Measurements from ENCODE around the gene GLYR1. TPM values are rescaled to one million over a fixed set of nuclear protein-coding genes. Genes with fewer than 3 reads are reported as not detected.

Gene GLYR1
- total RNA-seq, 1 donor from 2014 or later = 133 TPM

- no peak overlapping the region for H3K4me3 Mint-ChIP-seq
These were observed 69.1 kb downstream of the GLYR1 start for GRCh38 chr16:4778050-4778392.

GRCh38 chr16:4777339-4778049 lies 69.6 kb downstream of the GLYR1 start:
- Mint-ChIP-seq H3K27ac (ENCODE audit: unreplicated experiment) (no peak overlapping the region), H3K27me3 (ENCODE audit: low read depth) (no peaks in the 10 kb centered on the region), H3K9me3 (no peaks in the 10 kb centered on the region), H3K4me1 (no peaks in the 10 kb centered on the region), H3K4me3 (no peak overlapping the region), H3K36me3 (ENCODE audit: low read depth) (no peaks in the 10 kb centered on the region)
- no peak for TF ChIP-seq CTCF (conservative IDR thresholded peaks at IDR 0.05)
- no peak for DNase-seq (ENCODE audit: low read depth, low spot score)

More at GRCh38 chr16:4778050-4778392, 69.1 kb downstream of the GLYR1 start:
- no peaks in the 10 kb centered on the region for H3K9me3 Mint-ChIP-seq
- no peaks in the 10 kb centered on the region for H3K27me3 Mint-ChIP-seq (ENCODE audit: low read depth)
- no peaks in the 10 kb centered on the region for H3K36me3 Mint-ChIP-seq (ENCODE audit: low read depth)
- no peak for DNase-seq (ENCODE audit: low read depth, low spot score)
- TF ChIP-seq CTCF (conservative IDR thresholded peaks at IDR 0.05) = no peak
- no peak overlapping the region for H3K27ac Mint-ChIP-seq (ENCODE audit: unreplicated experiment)
- H3K4me1 Mint-ChIP-seq = no peaks in the 10 kb centered on the region

GRCh38 chr16:4776141-4776705 lies 70.9 kb downstream of the GLYR1 start:
- Mint-ChIP-seq H3K4me3 (no peak overlapping the region), H3K9me3 (no peaks in the 10 kb centered on the region), H3K36me3 (ENCODE audit: low read depth) (no peaks in the 10 kb centered on the region), H3K27ac (ENCODE audit: unreplicated experiment) (no peak overlapping the region), H3K4me1 (no peaks in the 10 kb centered on the region), H3K27me3 (ENCODE audit: low read depth) (no peaks in the 10 kb centered on the region)
- TF ChIP-seq CTCF (conservative IDR thresholded peaks at IDR 0.05) = no peak
- DNase-seq (ENCODE audit: low read depth, low spot score) = no peak

- no peaks in the 10 kb centered on the region for H3K4me1 Mint-ChIP-seq
- H3K27me3 Mint-ChIP-seq (ENCODE audit: low read depth) = no peaks in the 10 kb centered on the region
- no peak overlapping the region for H3K4me3 Mint-ChIP-seq
- no peaks in the 10 kb centered on the region for H3K9me3 Mint-ChIP-seq
- no peaks in the 10 kb centered on the region for H3K36me3 Mint-ChIP-seq (ENCODE audit: low read depth)
- no peak overlapping the region for H3K27ac Mint-ChIP-seq (ENCODE audit: unreplicated experiment)
- no peak for DNase-seq (ENCODE audit: low read depth, low spot score)
- TF ChIP-seq CTCF (conservative IDR thresholded peaks at IDR 0.05) = no peak
These were observed 72.1 kb downstream of the GLYR1 start for GRCh38 chr16:4775005-4775404.

DNA sequence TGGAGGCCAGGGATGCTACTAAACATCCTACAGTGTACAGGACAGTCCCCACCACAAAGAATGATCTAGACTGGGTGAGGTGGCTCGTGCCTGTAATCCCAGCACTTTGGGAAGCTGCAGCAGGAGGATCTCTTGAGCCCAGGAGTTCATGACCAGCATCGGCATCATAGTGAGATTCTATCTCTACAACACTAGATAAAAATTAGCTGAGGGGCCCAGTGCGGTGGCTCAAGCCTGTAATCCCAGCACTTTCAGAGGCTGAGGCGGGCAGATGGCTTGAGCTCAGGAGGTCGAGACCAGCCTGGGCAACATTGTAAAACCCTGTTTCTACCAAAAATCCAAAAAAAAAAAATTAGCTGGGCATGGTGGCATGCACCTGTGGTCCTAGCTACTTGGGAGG lies 74.7 kb downstream of the GLYR1 start:
- no peak overlapping the region for H3K27ac Mint-ChIP-seq (ENCODE audit: unreplicated experiment)
- no peak for TF ChIP-seq CTCF (conservative IDR thresholded peaks at IDR 0.05)
- peaks cover 16% of the 10 kb centered on the region for H3K4me1 Mint-ChIP-seq
- H3K36me3 Mint-ChIP-seq (ENCODE audit: low read depth) = no peaks in the 10 kb centered on the region
- DNase-seq (ENCODE audit: low read depth, low spot score) = no peak
- no peaks in the 10 kb centered on the region for H3K9me3 Mint-ChIP-seq
- H3K4me3 Mint-ChIP-seq = no peak overlapping the region
- H3K27me3 Mint-ChIP-seq (ENCODE audit: low read depth) = no peaks in the 10 kb centered on the region
